ENCODE data around the gene CDH6. TPM values are rescaled to one million over a fixed set of nuclear protein-coding genes. Genes with fewer than 3 reads are reported as not detected.

CDH6 gene
- polyA plus RNA-seq, 1 donor, result 4.5 TPM

GRCh38 chr5:31255041-31255440 is 61.6 kb downstream of the CDH6 start:
- no peak for DNase-seq

GRCh38 chr5:31268256-31268655 is 74.8 kb downstream of the CDH6 start:
- DNase-seq, result no peak

GRCh38 chr5:31268686-31269085 is 75.2 kb downstream of the CDH6 start:
- DNase-seq, result no peak

- DNase-seq, result no peak
These were observed 75.8 kb downstream of the CDH6 start for GRCh38 chr5:31269259-31269658.

GRCh38 chr5:31270396-31270795 is 76.9 kb downstream of the CDH6 start:
- DNase-seq, result no peak

GRCh38 chr5:31271567-31271966 is 78.1 kb downstream of the CDH6 start:
- no peak for DNase-seq

GRCh38 chr5:31273161-31273560 is 79.7 kb downstream of the CDH6 start:
- no peak for DNase-seq

- DNase-seq, result peak; percentile 15
These were observed 80.3 kb downstream of the CDH6 start for GRCh38 chr5:31273631-31274378.

GRCh38 chr5:31280210-31280609 is 86.7 kb downstream of the CDH6 start:
- no peak for DNase-seq

GRCh38 chr5:31283326-31283725 is 89.8 kb downstream of the CDH6 start:
- DNase-seq, result no peak

- DNase-seq, result no peak
These were observed 91.5 kb downstream of the CDH6 start for GRCh38 chr5:31285025-31285424.

- no peak for DNase-seq
These were observed 94.5 kb downstream of the CDH6 start for GRCh38 chr5:31287985-31288384.

GRCh38 chr5:31289429-31289828 is 95.9 kb downstream of the CDH6 start:
- DNase-seq, result no peak

GRCh38 chr5:31291323-31291854 is 97.9 kb downstream of the CDH6 start:
- DNase-seq, result no peak

- no peak for DNase-seq
These were observed 107.0 kb downstream of the CDH6 start for GRCh38 chr5:31300501-31300900.

GRCh38 chr5:31301833-31302232 is 108.3 kb downstream of the CDH6 start:
- no peak for DNase-seq

GRCh38 chr5:31303688-31304087 is 110.2 kb downstream of the CDH6 start:
- no peak for DNase-seq

GRCh38 chr5:31317665-31318064 is 124.2 kb downstream of the CDH6 start:
- no peak for DNase-seq

GRCh38 chr5:31319335-31319734 is 125.8 kb downstream of the CDH6 start:
- DNase-seq, result no peak

GRCh38 chr5:31322946-31323345 is 129.5 kb downstream of the CDH6 start:
- DNase-seq, result no peak

- no peak for DNase-seq
These were observed 131.4 kb downstream of the CDH6 start for GRCh38 chr5:31324842-31325241.

- DNase-seq, result no peak
These were observed 134.7 kb downstream of the CDH6 start for GRCh38 chr5:31328040-31328733.

GRCh38 chr5:31329715-31330114 is 136.2 kb downstream of the CDH6 start:
- no peak for DNase-seq

- DNase-seq, result no peak
These were observed 138.7 kb downstream of the CDH6 start for GRCh38 chr5:31332160-31332559.
